ENCODE results near the gene TSPAN18. TPM values are rescaled to one million over a fixed set of nuclear protein-coding genes. Genes with fewer than 3 reads are reported as not detected.
"Not testable (repeated sequence)": the region's sequence is repeated elsewhere in the genome, so short reads cannot be mapped to it uniquely, and the experiment has no call there.

Gene TSPAN18
- total RNA-seq, 1 donor from 2014 or later, result 52.8 TPM

DNA sequence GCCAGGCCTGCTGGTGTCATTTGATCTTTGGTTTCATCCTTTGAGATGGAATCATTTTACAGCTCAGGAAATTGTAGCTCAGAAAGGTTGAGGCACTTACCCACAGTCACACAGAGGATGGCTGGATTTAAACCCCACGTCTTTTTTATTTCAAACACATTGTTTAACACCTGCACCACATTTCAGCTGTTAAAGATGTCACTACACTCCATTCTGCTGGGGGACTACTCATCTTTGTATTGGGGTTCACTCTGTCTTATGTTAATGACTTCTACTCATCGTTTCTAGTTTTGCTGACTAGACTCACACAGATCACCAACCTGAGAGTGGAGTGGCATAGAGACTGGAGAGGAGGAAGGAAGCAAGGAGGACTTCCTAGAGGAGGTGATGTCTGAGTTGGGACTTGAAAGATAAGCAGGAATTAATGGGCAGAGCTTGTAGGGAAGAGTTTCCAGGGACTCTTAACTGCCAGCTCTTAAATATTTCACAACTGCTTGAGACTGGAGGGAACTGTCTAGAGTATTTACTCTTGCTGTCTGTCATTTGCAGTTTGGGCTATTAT is 143.9 kb downstream of the TSPAN18 start:
- no peak for DNase-seq (ENCODE audit: extremely low spot score, unreplicated experiment)
- Mint-ChIP-seq H3K9me3 (no peaks in the 10 kb centered on the region), H3K4me3 (no peak overlapping the region), H3K36me3 (no peaks in the 10 kb centered on the region), H3K27me3 (no peaks in the 10 kb centered on the region), H3K4me1 (ENCODE audit: unreplicated experiment) (peaks cover 34% of the 10 kb centered on the region), H3K27ac (peak overlapping the region; percentile 21)
- TF ChIP-seq CTCF (conservative IDR thresholded peaks at IDR 0.05), result no peak

DNA sequence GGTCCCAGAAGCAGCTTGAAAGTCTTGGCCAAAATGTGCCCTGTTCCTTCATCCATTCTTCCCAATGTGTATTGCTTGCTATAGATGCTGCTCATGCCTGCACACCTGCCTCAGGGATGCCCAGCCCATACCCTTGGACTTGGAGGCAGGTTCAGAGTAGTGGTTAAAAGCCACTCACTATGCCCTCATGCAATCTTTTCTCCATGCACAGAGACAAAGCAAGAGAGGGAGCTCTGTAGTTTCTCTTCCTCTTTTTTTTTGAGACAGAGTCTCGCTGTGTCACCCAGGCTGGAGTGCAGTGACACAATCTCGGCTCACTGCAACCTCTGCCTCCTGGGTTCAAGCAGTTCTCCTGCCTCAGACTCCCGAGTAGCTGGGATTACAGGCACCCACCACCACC is 144.9 kb downstream of the TSPAN18 start:
- not testable (repeated sequence) for H3K4me3 Mint-ChIP-seq

GRCh38 chr11:44872556-44872955 is 145.8 kb downstream of the TSPAN18 start:
- no peak for DNase-seq (ENCODE audit: extremely low spot score, unreplicated experiment)
- H3K27ac Mint-ChIP-seq, result no peak overlapping the region
- H3K9me3 Mint-ChIP-seq, result no peaks in the 10 kb centered on the region
- H3K4me1 Mint-ChIP-seq (ENCODE audit: unreplicated experiment), result peaks cover 39% of the 10 kb centered on the region
- TF ChIP-seq CTCF (conservative IDR thresholded peaks at IDR 0.05), result no peak
- no peaks in the 10 kb centered on the region for H3K27me3 Mint-ChIP-seq
- no peaks in the 10 kb centered on the region for H3K36me3 Mint-ChIP-seq
- no peak overlapping the region for H3K4me3 Mint-ChIP-seq

More for the DNA sequence above, 144.9 kb downstream of the TSPAN18 start:
- DNase-seq (ENCODE audit: extremely low spot score, unreplicated experiment); H3K9me3 Mint-ChIP-seq; H3K27ac Mint-ChIP-seq; H3K27me3 Mint-ChIP-seq; H3K36me3 Mint-ChIP-seq: not testable (repeated sequence)
- H3K4me1 Mint-ChIP-seq (ENCODE audit: unreplicated experiment), result peaks cover 35% of the 10 kb centered on the region

GRCh38 chr11:44873537-44873936 is 146.8 kb downstream of the TSPAN18 start:
- TF ChIP-seq CTCF (conservative IDR thresholded peaks at IDR 0.05), result no peak
- Mint-ChIP-seq H3K9me3 (no peaks in the 10 kb centered on the region), H3K27me3 (no peaks in the 10 kb centered on the region)

GRCh38 chr11:44874284-44874683 is 147.5 kb downstream of the TSPAN18 start:
- DNase-seq (ENCODE audit: extremely low spot score, unreplicated experiment), result no peak
- Mint-ChIP-seq H3K27me3 (no peaks in the 10 kb centered on the region), H3K4me1 (ENCODE audit: unreplicated experiment) (peaks cover 28% of the 10 kb centered on the region), H3K9me3 (no peaks in the 10 kb centered on the region), H3K27ac (no peak overlapping the region), H3K4me3 (no peak overlapping the region), H3K36me3 (no peaks in the 10 kb centered on the region)
- TF ChIP-seq CTCF (conservative IDR thresholded peaks at IDR 0.05), result no peak

More at GRCh38 chr11:44873537-44873936, 146.8 kb downstream of the TSPAN18 start:
- Mint-ChIP-seq H3K36me3 (no peaks in the 10 kb centered on the region), H3K27ac (no peak overlapping the region), H3K4me3 (no peak overlapping the region), H3K4me1 (ENCODE audit: unreplicated experiment) (peaks cover 29% of the 10 kb centered on the region)
- DNase-seq (ENCODE audit: extremely low spot score, unreplicated experiment), result no peak

DNA sequence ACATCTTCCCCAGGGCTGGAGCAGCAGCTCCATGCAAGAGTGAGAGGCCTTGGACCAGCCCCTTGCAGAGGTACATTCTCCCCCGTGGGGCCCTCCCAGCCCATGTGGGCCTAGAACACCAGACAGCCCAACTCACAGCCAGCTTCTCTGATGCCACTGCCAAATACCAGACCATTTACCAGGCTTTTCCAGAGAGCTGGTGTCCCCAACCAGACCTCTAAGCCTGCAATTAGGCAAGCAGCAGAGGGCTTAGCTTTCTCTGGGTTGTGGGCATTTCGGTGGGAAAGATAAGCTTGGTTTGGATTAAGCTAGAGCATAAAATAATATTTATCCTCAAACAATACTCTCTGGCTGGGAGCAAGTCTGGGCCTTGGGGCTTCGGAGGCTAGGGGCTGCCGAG is 148.3 kb downstream of the TSPAN18 start:
- no peak overlapping the region for H3K27ac Mint-ChIP-seq
- H3K4me1 Mint-ChIP-seq (ENCODE audit: unreplicated experiment), result peaks cover 21% of the 10 kb centered on the region
- H3K27me3 Mint-ChIP-seq, result no peaks in the 10 kb centered on the region

More for the DNA sequence above, 148.3 kb downstream of the TSPAN18 start:
- DNase-seq (ENCODE audit: extremely low spot score, unreplicated experiment), result no peak
- Mint-ChIP-seq H3K4me3 (no peak overlapping the region), H3K36me3 (no peaks in the 10 kb centered on the region), H3K9me3 (no peaks in the 10 kb centered on the region)
- no peak for TF ChIP-seq CTCF (conservative IDR thresholded peaks at IDR 0.05)

Data from type B pancreatic cell (in vitro differentiated cells).